CD4-positive, alpha-beta T cell (primary cell): Measurements from ENCODE around the gene IL24. TPM values are rescaled to one million over a fixed set of nuclear protein-coding genes. Genes with fewer than 3 reads are reported as not detected.

Experiments used
- ATAC-seq: fragments of 200-7000 bp; cut with Tn5 transposase; one replicate; pipeline ENCODE4 v1.10.0; 2022; ENCODE audit warnings: mild to moderate bottlenecking; ENCODE audit not compliant: poor library complexity
- CTCF ChIA-PET: fragments of 350-600 bp; sonication (Branson Sonifier 250); formaldehyde crosslinking; loops from one replicate; lab custom pipeline; 2021; ENCODE audit warnings: antibody characterized with exemption, inconsistent platforms; lab: Charles Lee
- POLR2A ChIA-PET: fragments of 350-600 bp; sonication (Branson Sonifier 250); formaldehyde crosslinking; loops from one replicate; lab custom pipeline; 2021; ENCODE audit warnings: antibody characterized with exemption, inconsistent platforms; lab: Charles Lee
- DNase-seq, 14 experiments: peaks; one replicate each; pipeline ENCODE4 v3.0.0-alpha.2; 2013 to 2020; ENCODE audit warnings: mixed read lengths in 2 of 14
- H3K27ac ChIP-seq, 2 donors: one replicate each; pipeline versions ENCODE4 v1.5.1 to v1.7.0; 2013; ENCODE audit warnings: low read length in 2 of 2, low read depth in 1 of 2, mild to moderate bottlenecking in 1 of 2
- H3K27me3 ChIP-seq, 2 experiments: 1 replicate in 1 of 2; 2 replicates in 1 of 2; pipeline versions ENCODE4 v1.6.1 to v1.7.0; 2013; ENCODE audit warnings: low read length in 2 of 2, control low read depth in 1 of 2, mild to moderate bottlenecking in 1 of 2, moderate library complexity in 1 of 2; ENCODE audit not compliant: insufficient read depth in 2 of 2, control insufficient read depth in 1 of 2
- H3K36me3 ChIP-seq: one replicate; pipeline ENCODE4 v1.6.1; 2013; ENCODE audit warnings: low read length, control low read depth; ENCODE audit not compliant: insufficient read depth
- H3K4me1 ChIP-seq: one replicate; pipeline ENCODE4 v1.6.1; 2013; ENCODE audit warnings: low read length, control low read depth; ENCODE audit not compliant: insufficient read depth
- H3K4me3 ChIP-seq: one replicate; pipeline ENCODE4 v1.5.1; 2013; ENCODE audit warnings: mild to moderate bottlenecking, low read length, moderate library complexity
- H3K9me3 ChIP-seq, 2 experiments: 1 replicate in 1 of 2; 2 replicates in 1 of 2; pipeline versions ENCODE4 v1.6.1 to v1.7.0; 2013; ENCODE audit warnings: low read length in 2 of 2, mild to moderate bottlenecking in 2 of 2, control low read depth in 1 of 2, moderate library complexity in 1 of 2; ENCODE audit not compliant: control insufficient read depth in 1 of 2, insufficient read depth in 1 of 2
- H3K27ac Mint-ChIP-seq: one replicate; pipeline ENCODE4 v1.8.0; 2020; ENCODE audit warnings: mixed read lengths
- H3K27me3 Mint-ChIP-seq: one replicate; pipeline ENCODE4 v1.8.0; 2021; ENCODE audit warnings: mixed read lengths
- H3K36me3 Mint-ChIP-seq: one replicate; pipeline ENCODE4 v1.8.0; 2021; ENCODE audit warnings: low read depth, mixed read lengths
- H3K4me1 Mint-ChIP-seq: one replicate; pipeline ENCODE4 v1.8.0; 2021; ENCODE audit warnings: low read depth, mixed read lengths
- H3K4me3 Mint-ChIP-seq: one replicate; pipeline ENCODE4 v1.8.0; 2020; ENCODE audit warnings: mild to moderate bottlenecking, mixed read lengths
- H3K9me3 Mint-ChIP-seq: one replicate; pipeline ENCODE4 v1.8.0; 2020; ENCODE audit warnings: mixed read lengths
- intact Hi-C, 2 experiments: fragments of 100-400 bp; cut with DNase I in 1 of 2; cut with micrococcal nuclease in 1 of 2; formaldehyde crosslinking; loops; one replicate each; pipeline versions ENCODE4 v1.15.1 to v1.9.0; 2023 to 2025; cut with DNase I, micrococcal nuclease
- total RNA-seq, 174 experiments: library from RNA in 2 of 174; stranded (reverse) in 2 of 174; gene quantifications; one replicate each; pipeline ENCODE4 v1.2.3 and lab custom pipeline; 2021 to 2026
- TF ChIP-seq, protein P1 (sequence below): fragments of 200-600 bp; IDR thresholded peaks from one replicate; pipeline ENCODE4 v1.8.0; 2022; ENCODE audit warnings: antibody characterized with exemption, mild to moderate bottlenecking

The IL24 gene
- total RNA-seq, 2 experiments from 2014 or later, result not detected

- no peaks in the 10 kb centered on the region for H3K4me1 ChIP-seq
- H3K9me3 ChIP-seq, result peaks cover 0 to 9% of the 10 kb centered on the region in 2 experiments
- Mint-ChIP-seq H3K27me3 (no peaks in the 10 kb centered on the region), H3K4me3 (no peak overlapping the region), H3K9me3 (peaks cover 10% of the 10 kb centered on the region), H3K27ac (no peak overlapping the region), H3K36me3 (peaks cover 14% of the 10 kb centered on the region), H3K4me1 (no peaks in the 10 kb centered on the region)
- no peak for ATAC-seq
- TF ChIP-seq, protein P1, sequence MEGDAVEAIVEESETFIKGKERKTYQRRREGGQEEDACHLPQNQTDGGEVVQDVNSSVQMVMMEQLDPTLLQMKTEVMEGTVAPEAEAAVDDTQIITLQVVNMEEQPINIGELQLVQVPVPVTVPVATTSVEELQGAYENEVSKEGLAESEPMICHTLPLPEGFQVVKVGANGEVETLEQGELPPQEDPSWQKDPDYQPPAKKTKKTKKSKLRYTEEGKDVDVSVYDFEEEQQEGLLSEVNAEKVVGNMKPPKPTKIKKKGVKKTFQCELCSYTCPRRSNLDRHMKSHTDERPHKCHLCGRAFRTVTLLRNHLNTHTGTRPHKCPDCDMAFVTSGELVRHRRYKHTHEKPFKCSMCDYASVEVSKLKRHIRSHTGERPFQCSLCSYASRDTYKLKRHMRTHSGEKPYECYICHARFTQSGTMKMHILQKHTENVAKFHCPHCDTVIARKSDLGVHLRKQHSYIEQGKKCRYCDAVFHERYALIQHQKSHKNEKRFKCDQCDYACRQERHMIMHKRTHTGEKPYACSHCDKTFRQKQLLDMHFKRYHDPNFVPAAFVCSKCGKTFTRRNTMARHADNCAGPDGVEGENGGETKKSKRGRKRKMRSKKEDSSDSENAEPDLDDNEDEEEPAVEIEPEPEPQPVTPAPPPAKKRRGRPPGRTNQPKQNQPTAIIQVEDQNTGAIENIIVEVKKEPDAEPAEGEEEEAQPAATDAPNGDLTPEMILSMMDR, result peak; percentile 29
- POLR2A ChIA-PET, result no interaction called here
- no peak for DNase-seq
- no peak overlapping the region for H3K27ac ChIP-seq
- intact Hi-C loops, result no loop called here
- H3K27me3 ChIP-seq, result no peaks in the 10 kb centered on the region
- H3K4me3 ChIP-seq, result no peak overlapping the region
- CTCF ChIA-PET, result no interaction called here
- H3K36me3 ChIP-seq, result no peaks in the 10 kb centered on the region
These were observed 14.7 kb upstream of the IL24 start for GRCh38 chr1:206882555-206882954.

DNA sequence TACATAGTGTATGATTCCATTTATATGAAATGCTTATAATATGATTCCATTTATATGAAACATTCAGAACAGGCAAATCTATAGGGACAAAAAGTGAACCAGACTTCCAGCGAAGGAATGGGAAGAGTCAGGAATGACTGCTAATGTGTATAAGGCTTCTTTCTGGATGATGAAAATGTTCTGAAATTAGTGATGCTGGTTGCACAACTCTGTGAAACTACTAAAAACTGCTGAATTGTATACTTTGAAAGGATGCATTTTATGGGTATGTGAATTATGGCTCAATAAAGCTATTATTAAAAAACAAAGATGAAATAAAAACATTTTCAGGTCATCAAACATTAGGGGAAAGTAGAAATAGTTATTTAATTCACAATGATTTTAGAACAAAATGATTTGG is 14.1 kb upstream of the IL24 start:
- POLR2A ChIA-PET, result interaction anchor here (0.7 to 2.0 kb wide), 6 partner anchors 12 to 365 kb away, joined by 3 to 8 read pairs (median 5); partner anchors contain the start of gene FCMR

GRCh38 chr1:206883876-206884275 is 13.4 kb upstream of the IL24 start:
- peaks cover 5% of the 10 kb centered on the region for H3K4me1 Mint-ChIP-seq
- intact Hi-C loops, result no loop called here
- H3K4me1 ChIP-seq, result no peaks in the 10 kb centered on the region
- CTCF ChIA-PET, result interaction anchor here (0.8 to 0.9 kb wide), 2 partner anchors 19 to 50 kb away, joined by 3 read pairs; no protein-coding TSS in a partner anchor
- H3K27me3 Mint-ChIP-seq, result no peaks in the 10 kb centered on the region
- ATAC-seq (no peak), DNase-seq (no peak)
- H3K9me3 Mint-ChIP-seq, result peaks cover 4% of the 10 kb centered on the region
- no peak overlapping the region for H3K4me3 Mint-ChIP-seq
- no peaks in the 10 kb centered on the region for H3K9me3 ChIP-seq
- no peaks in the 10 kb centered on the region for H3K36me3 ChIP-seq
- H3K27me3 ChIP-seq, result no peaks in the 10 kb centered on the region
- no peak overlapping the region for H3K4me3 ChIP-seq
- H3K27ac ChIP-seq, result no peak overlapping the region
- TF ChIP-seq, protein P1, result no peak
- peaks cover 7% of the 10 kb centered on the region for H3K36me3 Mint-ChIP-seq
- no peak overlapping the region for H3K27ac Mint-ChIP-seq
- POLR2A ChIA-PET, result interaction anchor here (0.8 to 2.0 kb wide), 8 partner anchors 11 to 149 kb away, joined by 3 to 8 read pairs (median 4); partner anchors contain the start of gene FCMR

More for the DNA sequence above, 14.1 kb upstream of the IL24 start:
- H3K4me3 ChIP-seq, result no peak overlapping the region
- ATAC-seq, result no peak
- H3K4me1 ChIP-seq, result no peaks in the 10 kb centered on the region
- H3K27ac Mint-ChIP-seq, result no peak overlapping the region
- no peaks in the 10 kb centered on the region for H3K27me3 Mint-ChIP-seq
- peaks cover 1% of the 10 kb centered on the region for H3K4me1 Mint-ChIP-seq
- peaks cover 0 to 5% of the 10 kb centered on the region in 2 experiments for H3K9me3 ChIP-seq
- CTCF ChIA-PET, result interaction anchor here (0.9 kb wide), 1 partner anchor 50 kb away, joined by 3 read pairs; no protein-coding TSS in a partner anchor
- H3K27me3 ChIP-seq, result no peaks in the 10 kb centered on the region
- H3K9me3 Mint-ChIP-seq, result peaks cover 9% of the 10 kb centered on the region
- H3K4me3 Mint-ChIP-seq, result no peak overlapping the region
- no peak overlapping the region for H3K27ac ChIP-seq
- intact Hi-C loops, result no loop called here
- H3K36me3 Mint-ChIP-seq, result peaks cover 12% of the 10 kb centered on the region
- TF ChIP-seq, protein P1, result no peak
- no peaks in the 10 kb centered on the region for H3K36me3 ChIP-seq
- DNase-seq, result no peak
